HG03565 (cell line): ENCODE data around the gene KCNE3.

Experiments used
- ATAC-seq: cut with Tn5 transposase; IDR thresholded peaks from one replicate; pipeline ENCODE4 v1.9.1; 2021; ENCODE audit warnings: mild to moderate bottlenecking, moderate library complexity; ENCODE audit not compliant: unreplicated experiment

The KCNE3 gene

GRCh38 chr11:74471668-74472429 is 4.5 kb upstream of the KCNE3 start:
- no peak for ATAC-seq

GRCh38 chr11:74471037-74471436 is 3.7 kb upstream of the KCNE3 start:
- no peak for ATAC-seq

GRCh38 chr11:74470526-74470925 is 3.2 kb upstream of the KCNE3 start:
- no peak for ATAC-seq

- ATAC-seq, result no peak
Observed at GRCh38 chr11:74468936-74469335, 1.6 kb upstream of the KCNE3 start.

- ATAC-seq, result no peak
Observed at GRCh38 chr11:74468521-74468920, 1.2 kb upstream of the KCNE3 start.

- no peak for ATAC-seq
Observed at GRCh38 chr11:74468058-74468457, 709 bp upstream of the KCNE3 start.

GRCh38 chr11:74465291-74465708 is 2.0 kb downstream of the KCNE3 start:
- ATAC-seq, result no peak

- ATAC-seq, result no peak
Observed at GRCh38 chr11:74464746-74465145, 2.6 kb downstream of the KCNE3 start.

- no peak for ATAC-seq
Observed at GRCh38 chr11:74463216-74463615, 4.1 kb downstream of the KCNE3 start.

GRCh38 chr11:74462631-74463030 is 4.7 kb downstream of the KCNE3 start:
- no peak for ATAC-seq

- no peak for ATAC-seq
Observed at GRCh38 chr11:74462009-74462408, 5.3 kb downstream of the KCNE3 start.

- ATAC-seq, result no peak
Observed at GRCh38 chr11:74460481-74461154, 6.7 kb downstream of the KCNE3 start.

GRCh38 chr11:74460065-74460464 is 7.3 kb downstream of the KCNE3 start:
- no peak for ATAC-seq

- no peak for ATAC-seq
Observed at GRCh38 chr11:74459584-74459983, 7.8 kb downstream of the KCNE3 start.

GRCh38 chr11:74457356-74457755 is 10.0 kb downstream of the KCNE3 start:
- no peak for ATAC-seq

GRCh38 chr11:74453373-74453975 is 13.9 kb downstream of the KCNE3 start:
- ATAC-seq, result no peak

GRCh38 chr11:74452366-74452765 is 15.0 kb downstream of the KCNE3 start:
- no peak for ATAC-seq

- ATAC-seq, result no peak
Observed at GRCh38 chr11:74450318-74450717, 17.0 kb downstream of the KCNE3 start.

- no peak for ATAC-seq
Observed at GRCh38 chr11:74449369-74449931, 17.9 kb downstream of the KCNE3 start.

- no peak for ATAC-seq
Observed at GRCh38 chr11:74447720-74448119, 19.6 kb downstream of the KCNE3 start.

GRCh38 chr11:74446532-74446938 is 20.8 kb downstream of the KCNE3 start:
- ATAC-seq, result no peak
